Measurements from ENCODE around the gene CACNA1B.

- TF ChIP-seq CTCF (IDR thresholded peaks at IDR 0.05; ENCODE audit: insufficient read depth, low read length) (no peak), SPI1 (IDR thresholded peaks at IDR 0.05; ENCODE audit: borderline replicate concordance, low read depth) (no peak)
- TF ChIP-seq, protein P1, sequence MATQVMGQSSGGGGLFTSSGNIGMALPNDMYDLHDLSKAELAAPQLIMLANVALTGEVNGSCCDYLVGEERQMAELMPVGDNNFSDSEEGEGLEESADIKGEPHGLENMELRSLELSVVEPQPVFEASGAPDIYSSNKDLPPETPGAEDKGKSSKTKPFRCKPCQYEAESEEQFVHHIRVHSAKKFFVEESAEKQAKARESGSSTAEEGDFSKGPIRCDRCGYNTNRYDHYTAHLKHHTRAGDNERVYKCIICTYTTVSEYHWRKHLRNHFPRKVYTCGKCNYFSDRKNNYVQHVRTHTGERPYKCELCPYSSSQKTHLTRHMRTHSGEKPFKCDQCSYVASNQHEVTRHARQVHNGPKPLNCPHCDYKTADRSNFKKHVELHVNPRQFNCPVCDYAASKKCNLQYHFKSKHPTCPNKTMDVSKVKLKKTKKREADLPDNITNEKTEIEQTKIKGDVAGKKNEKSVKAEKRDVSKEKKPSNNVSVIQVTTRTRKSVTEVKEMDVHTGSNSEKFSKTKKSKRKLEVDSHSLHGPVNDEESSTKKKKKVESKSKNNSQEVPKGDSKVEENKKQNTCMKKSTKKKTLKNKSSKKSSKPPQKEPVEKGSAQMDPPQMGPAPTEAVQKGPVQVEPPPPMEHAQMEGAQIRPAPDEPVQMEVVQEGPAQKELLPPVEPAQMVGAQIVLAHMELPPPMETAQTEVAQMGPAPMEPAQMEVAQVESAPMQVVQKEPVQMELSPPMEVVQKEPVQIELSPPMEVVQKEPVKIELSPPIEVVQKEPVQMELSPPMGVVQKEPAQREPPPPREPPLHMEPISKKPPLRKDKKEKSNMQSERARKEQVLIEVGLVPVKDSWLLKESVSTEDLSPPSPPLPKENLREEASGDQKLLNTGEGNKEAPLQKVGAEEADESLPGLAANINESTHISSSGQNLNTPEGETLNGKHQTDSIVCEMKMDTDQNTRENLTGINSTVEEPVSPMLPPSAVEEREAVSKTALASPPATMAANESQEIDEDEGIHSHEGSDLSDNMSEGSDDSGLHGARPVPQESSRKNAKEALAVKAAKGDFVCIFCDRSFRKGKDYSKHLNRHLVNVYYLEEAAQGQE (IDR thresholded peaks at IDR 0.05; ENCODE audit: insufficient replicate concordance, low read depth), result no peak
These were observed 240.3 kb downstream of the CACNA1B start for GRCh38 chr9:138117836-138118235.
